ENCODE results near the gene MED31.
"Not testable (repeated sequence)": the region's sequence is repeated elsewhere in the genome, so short reads cannot be mapped to it uniquely, and the experiment has no call there.

The MED31 gene

GRCh38 chr17:6611231-6611630 is 40.2 kb downstream of the MED31 start:
- no peak for DNase-seq

- no peak for DNase-seq
These were observed 41.4 kb downstream of the MED31 start for GRCh38 chr17:6610011-6610410.

- no peak for DNase-seq
These were observed 43.1 kb downstream of the MED31 start for GRCh38 chr17:6608321-6608720.

- no peak for DNase-seq
These were observed 46.3 kb downstream of the MED31 start for GRCh38 chr17:6605142-6605541.

- no peak for DNase-seq
These were observed 47.6 kb downstream of the MED31 start for GRCh38 chr17:6603744-6604325.

- no peak for DNase-seq
These were observed 49.3 kb downstream of the MED31 start for GRCh38 chr17:6602141-6602540.

GRCh38 chr17:6599364-6599763 is 52.0 kb downstream of the MED31 start:
- DNase-seq: no peak

- DNase-seq: no peak
These were observed 53.7 kb downstream of the MED31 start for GRCh38 chr17:6597727-6598126.

GRCh38 chr17:6596941-6597340 is 54.5 kb downstream of the MED31 start:
- DNase-seq: no peak

- no peak for DNase-seq
These were observed 54.9 kb downstream of the MED31 start for GRCh38 chr17:6596511-6596910.

GRCh38 chr17:6596081-6596480 is 55.3 kb downstream of the MED31 start:
- DNase-seq: no peak

GRCh38 chr17:6593371-6593770 is 58.0 kb downstream of the MED31 start:
- not testable (repeated sequence) for DNase-seq

Measured in islet precursor cell (in vitro differentiated cells).